Stimulated activated CD4-positive, alpha-beta T cell treated with anti-CD3 and anti-CD28 coated beads, TNF-alpha, amount 100 ng/mL, for 48 hours (primary cell): ENCODE data around the gene CPA1.
"Not testable (repeated sequence)": the region's sequence is repeated elsewhere in the genome, so short reads cannot be mapped to it uniquely, and the experiment has no call there.

ENCODE experiments used
- DNase-seq, 3 donors: peaks; one replicate each; pipeline ENCODE4 v3.0.0-alpha.2; 2020; ENCODE audit warnings: low read depth in 3 of 3

Gene CPA1

DNA sequence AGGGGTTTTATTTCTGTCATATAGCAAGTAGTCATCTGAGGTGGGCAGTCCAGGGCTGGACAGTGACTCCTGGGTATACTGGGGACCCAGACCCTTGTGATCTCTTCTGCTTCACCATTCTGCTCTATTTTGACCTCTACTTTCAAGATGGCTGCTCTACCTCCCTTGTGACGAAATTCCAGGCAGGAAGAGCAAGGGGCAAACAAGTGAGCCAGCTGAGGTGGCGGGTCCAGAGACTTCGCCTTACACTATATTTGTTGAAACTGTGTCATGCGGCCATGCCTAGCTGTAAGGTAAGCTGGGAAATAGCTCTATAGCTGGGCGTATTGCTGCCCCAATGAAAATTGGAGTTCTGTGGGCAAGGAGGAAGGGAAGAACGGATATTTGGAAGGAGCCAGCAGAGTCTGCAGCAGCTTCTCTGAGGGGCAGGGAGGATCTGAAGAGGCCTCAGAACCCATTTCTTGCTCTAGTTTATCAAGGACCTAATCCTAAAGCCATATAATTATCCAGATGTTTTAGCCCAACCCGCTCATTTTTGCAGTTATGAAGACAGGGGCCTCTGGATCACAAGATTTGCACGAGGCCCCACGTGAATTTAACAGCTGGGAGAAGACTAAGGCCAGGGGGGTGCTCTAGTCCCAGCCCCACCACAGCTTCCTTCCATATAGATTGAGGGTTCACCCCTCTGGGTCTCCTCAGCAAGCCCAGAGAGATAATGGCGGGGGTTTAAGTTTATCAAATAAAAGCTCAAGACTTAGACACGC is 7.7 kb upstream of the CPA1 start:
- DNase-seq = no peak

DNA sequence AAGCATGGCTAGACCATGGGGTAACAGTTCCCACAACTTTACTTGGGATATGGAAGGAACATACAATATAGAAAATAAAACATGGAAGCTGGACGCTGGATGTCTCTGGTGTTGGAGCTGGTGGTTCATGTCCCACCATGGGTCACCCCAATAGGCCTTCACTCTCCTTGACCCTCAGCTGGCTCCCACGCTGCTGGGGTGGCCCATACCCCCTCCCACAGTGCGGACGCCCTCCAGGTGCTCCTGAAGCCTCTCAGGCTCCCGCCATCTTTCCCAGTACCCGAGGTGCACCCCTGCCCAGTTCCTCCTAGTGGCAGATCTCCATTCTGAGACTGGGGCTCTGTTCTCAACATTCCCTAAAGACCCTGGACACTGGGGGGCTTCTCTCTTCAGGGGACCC is 5.8 kb upstream of the CPA1 start:
- DNase-seq = no peak

DNA sequence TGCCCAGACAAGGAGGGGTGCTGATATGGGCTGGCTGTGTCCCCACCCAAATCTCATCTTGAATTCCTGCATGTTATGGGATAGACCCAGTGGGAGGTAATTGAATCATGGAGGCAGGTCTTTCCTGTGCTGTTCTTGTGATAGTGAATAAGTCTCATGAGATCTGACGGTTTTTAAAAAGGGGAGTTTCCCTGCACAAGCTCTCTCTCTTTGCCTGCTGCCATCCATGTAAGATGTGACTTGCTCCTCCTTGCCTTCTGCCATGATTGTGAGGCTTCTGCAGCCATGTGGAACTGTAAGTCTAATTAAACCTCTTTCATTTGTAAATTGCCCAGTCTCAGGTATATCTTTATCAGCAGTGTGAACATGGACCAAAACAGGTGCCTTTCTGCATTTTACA is 3.8 kb upstream of the CPA1 start:
- DNase-seq = not testable (repeated sequence)

DNA sequence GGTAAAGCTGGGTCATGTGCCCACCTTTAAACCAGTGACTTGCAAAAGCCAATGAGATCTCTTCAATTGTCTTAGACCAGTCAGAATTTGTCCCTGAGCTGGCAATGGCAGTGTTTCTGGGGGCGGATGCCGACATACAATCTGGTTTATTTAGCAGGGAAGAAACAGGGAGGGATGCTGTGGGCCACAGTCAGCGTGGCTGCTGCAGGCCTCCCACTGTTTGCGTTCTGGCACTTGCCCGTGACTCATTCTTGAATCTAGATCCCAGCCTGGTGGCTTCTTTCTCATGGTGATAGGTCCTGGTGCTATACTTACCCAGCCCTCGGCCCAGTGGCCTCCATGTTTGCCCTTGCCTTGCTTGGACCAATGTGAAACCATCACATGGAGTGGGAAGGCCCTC is 3.1 kb upstream of the CPA1 start:
- no peak for DNase-seq

DNA sequence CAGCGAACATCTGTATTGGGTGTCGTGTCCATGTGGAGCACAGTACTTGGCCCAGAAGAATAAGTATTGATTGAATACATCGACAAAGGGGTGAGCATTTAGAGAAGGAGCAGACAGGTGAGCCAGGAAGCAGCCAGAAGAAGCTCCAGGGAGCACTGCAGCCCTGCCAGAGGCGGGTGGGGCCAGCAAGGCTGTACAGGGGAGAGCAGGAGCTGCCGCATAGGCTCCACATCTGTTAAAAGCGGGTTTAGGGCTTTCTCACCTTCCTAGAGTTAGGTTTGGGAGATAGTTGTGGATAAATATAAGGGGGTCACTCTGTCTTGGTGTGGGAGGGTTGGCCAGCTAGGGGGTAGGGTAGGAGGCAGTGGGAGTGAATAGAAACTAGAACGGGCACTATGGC is 1.3 kb upstream of the CPA1 start:
- no peak for DNase-seq

DNA sequence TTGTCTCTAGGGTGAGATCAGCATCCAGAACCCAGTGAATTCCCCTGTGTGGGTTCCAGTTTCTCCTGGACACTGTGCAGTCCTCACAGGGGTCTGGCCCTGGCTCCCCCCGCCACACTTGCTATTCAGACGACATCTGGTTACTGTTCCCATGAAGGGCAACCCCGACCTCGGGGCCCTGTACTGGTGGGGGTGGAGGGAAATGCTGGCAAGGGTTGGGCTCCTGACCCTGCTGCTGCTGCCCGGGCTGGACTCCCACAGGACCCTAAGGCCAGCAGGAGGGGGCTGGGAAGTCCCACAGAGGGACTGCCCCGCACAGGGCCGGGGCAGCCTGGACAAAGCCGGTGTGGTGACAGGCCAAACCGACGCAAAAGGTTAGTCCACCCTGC is 768 bp upstream of the CPA1 start:
- no peak for DNase-seq

DNA sequence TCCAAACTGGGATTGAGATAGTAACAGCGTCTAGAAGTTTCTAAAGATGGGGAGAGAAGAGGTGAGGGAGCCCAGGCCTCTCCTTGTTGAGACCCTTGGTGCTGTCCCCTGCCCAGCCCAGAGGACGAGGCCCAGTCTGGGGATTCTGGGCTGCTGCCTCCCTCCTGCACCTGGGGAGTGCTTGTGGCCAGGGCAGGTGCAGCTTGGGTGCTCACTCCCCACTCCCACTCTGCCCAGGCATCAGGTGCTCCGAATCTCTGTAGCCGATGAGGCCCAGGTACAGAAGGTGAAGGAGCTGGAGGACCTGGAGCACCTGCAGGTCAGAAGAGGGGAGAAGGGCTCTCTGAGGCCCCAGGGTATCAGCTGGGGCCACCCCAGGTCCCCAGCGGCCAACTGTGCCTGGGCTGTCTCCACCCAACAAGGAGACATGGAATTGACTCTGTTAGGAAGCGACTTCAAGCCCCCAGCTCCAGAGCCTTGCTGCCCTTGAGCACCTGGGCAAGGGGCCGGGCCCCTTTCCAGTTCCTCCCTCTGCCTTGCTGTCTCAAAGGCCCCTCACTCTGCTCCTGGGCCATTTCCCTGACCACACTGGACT is 664 bp downstream of the CPA1 start:
- no peak for DNase-seq

DNA sequence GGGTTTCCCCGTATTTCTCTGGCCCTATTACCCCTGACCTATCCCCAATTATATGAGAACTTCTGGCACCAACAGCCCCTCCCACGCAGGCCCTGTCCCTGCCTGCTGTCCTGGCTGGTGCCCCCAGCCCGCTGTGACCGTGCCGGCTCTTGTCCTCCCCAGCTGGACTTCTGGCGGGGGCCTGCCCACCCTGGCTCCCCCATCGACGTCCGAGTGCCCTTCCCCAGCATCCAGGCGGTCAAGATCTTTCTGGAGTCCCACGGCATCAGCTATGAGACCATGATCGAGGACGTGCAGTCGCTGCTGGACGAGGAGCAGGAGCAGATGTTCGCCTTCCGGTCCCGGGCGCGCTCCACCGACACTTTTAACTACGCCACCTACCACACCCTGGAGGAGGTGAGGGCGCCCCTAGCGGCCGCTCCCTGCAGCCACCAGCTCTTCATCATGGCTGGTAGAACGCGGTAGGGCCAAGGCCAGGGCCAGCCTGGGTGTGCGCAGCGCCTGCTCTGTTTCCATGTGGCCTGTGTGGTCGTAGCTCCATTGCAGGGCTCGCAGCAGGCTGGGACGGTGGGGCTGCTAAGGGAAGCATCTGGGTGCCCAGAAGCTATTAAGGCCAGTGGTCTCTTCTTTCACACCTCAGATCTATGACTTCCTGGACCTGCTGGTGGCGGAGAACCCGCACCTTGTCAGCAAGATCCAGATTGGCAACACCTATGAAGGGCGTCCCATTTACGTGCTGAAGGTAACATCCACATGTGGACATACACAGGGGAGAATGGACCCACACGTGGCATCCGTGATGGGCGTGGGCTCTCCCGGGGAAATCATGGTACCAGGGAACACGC is 1.4 kb downstream of the CPA1 start:
- DNase-seq = no peak

DNA sequence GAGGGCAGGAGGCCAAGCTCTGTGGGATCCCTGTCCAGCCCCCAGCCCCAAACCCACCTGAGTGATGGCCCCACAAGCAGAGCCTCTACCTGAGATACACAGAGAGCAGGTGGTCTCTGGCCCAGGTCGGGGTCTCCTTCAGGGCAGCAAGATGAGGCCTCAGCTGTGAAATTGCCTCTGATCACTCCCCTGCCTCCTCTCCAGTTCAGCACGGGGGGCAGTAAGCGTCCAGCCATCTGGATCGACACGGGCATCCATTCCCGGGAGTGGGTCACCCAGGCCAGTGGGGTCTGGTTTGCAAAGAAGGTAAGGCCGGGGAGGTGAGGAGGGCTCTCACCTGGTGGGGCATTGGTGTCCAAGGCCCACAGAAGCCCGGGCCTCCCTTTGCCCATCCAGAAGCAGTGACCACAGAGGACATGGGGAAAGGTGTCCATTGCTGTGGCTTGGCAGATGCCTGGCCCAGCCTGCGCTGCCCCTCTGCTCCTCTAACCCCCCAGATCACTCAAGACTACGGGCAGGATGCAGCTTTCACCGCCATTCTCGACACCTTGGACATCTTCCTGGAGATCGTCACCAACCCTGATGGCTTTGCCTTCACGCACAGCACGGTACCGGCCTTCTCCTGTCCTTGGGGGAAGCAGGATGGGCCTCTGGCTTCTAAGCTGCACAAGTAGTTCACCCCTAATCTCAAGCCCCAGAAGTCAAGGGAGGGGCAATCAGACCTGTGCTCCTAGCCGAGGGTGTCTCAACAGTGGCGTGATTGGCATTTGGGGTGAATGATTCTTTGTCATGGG is 3.1 kb downstream of the CPA1 start:
- DNase-seq = no peak

DNA sequence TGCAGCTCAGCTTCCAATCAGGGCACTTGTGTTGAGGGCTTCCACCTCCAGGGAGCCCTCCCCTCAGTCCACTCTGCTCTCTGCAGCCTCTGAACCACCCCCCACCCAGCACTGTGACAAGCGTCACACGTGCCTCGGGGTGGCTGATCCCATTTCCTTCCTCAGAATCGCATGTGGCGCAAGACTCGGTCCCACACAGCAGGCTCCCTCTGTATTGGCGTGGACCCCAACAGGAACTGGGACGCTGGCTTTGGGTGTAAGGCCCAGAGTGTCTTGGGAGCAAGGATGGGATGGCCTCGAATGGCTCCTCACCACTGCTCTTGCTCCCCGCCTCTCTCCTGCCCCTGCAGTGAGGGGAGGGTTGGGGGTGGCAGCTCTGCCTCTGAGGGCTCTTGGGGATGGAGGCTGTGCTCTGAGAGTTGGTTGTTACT is 4.1 kb downstream of the CPA1 start:
- no peak for DNase-seq

DNA sequence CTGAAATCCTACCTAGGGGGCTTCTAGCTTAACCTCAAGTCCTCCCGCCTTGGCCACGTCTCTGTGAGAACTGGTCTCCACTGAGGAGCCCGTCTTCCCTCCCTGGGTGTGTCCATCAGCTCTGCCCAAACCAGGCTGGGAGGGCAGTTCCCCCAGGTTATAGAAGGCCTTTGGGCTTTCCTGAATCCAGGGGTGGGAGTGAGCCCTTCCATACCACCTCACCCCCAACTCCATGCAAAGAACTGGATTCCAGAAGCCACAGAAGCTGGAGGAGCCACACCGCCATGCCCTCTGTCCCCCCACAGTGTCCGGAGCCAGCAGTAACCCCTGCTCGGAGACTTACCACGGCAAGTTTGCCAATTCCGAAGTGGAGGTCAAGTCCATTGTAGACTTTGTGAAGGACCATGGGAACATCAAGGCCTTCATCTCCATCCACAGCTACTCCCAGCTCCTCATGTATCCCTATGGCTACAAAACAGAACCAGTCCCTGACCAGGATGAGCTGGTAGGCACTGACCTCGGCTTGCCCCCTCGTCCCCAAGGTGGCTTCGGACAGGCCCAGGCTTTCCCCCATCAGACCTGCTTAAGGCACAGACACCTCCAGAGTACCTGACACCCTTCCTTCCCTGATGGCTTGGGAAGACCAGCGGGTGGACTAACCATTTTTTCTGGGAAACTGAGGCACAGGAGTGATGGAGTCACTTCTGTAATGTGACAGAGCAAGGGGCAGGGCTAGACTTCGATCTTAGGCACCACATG is 4.7 kb downstream of the CPA1 start:
- DNase-seq = no peak

DNA sequence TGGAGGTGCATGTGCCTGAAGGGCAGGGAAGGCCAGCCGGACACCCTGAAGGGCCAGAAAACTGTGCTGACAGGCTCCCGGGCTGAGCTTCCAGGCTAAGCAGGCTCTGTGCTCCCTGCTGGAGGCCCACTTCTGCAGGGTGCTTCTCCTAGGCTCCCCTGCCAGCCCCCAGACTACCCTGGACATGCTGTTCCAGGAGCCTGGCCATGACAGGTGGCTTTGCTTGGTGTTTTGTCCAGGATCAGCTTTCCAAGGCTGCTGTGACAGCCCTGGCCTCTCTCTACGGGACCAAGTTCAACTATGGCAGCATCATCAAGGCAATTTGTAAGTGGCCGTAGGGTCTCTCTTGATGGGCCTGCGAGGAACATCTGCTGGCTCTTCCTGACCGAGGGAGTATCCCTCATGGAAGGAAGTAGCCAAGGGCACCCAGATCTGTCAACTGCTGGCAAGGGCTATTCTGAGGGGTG is 5.3 kb downstream of the CPA1 start:
- no peak for DNase-seq

DNA sequence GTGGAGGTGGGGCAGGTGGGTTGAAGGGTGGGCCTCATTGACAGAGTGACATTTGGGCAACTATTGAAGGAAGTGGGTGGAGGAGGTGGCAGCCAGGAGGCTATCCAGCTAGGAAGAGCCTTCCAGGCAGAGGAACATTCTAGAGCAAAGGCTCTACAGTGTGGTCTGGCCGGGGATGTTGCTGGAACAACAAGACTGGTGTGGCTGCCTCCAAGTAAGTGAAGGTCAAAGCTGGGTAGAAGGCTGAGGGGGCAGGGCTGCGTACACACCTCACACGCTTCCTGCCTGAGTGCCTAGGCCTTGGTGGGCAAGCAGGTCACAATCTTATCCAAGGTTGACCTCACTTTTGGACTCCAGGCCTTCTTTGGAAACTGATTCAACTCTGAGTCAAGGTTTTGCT is 6.6 kb downstream of the CPA1 start:
- DNase-seq = no peak

DNA sequence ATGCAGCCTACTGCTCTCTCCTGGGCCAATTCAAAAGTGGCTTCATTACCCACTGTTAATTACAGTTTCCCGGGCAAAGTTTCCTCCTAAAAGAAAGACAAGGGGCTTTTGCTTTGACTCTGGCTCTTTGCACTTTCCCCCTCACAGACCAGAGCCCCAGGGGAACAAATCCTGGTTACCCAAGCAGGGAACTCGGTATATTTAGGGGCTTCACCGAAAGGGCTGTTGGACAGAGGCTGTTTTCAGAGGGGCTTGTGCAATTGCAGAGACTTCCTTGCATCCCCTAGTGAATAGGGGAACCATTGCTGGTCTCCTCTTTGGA is 7.0 kb downstream of the CPA1 start:
- DNase-seq = no peak

DNA sequence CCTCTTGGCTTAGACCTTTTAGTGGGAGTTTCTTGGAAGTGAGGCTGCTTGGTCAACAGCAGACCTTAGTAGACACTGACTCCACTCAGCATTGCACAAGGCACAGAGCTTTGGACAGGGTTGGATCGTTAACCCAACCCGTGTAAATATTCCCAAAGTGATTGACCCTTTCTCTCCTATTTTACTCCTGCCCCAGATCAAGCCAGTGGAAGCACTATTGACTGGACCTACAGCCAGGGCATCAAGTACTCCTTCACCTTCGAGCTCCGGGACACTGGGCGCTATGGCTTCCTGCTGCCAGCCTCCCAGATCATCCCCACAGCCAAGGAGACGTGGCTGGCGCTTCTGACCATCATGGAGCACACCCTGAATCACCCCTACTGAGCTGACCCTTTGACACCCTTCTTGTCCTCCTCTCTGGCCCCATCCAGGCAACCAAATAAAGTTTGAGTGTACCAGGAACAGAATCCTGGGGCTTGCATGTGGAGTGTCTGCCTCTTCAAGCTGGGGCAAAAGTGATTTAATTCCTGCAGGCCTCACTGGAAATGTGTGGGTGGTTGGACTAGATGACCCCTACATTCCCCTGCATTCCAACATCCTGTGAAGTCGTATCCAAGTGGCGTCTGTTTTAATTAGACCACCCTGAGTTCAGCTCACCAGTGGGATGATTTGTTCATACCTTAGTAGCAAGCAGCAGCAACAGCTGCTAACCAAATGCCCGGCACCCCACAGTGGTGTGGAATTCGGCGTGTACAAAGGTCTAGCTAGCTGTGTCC is 7.5 kb downstream of the CPA1 start:
- DNase-seq = no peak

DNA sequence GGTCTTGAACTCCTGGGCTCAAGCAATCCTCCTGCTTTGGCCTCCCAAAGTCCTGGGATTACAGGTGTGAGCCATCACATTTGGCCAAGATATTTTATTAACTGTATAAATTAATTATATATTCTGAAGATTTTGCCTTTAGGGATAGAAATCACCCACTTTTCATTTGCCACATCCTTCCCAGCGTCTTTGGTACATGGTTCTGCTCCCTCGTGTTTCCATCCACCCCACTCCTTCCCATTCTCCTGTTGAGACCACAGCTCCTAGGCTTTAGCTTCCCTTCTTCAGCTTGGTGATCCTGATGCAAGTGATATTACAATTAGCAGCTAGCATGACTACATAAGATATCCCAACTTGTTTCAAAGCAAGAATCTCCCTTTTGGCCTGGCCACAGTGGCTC is 8.4 kb downstream of the CPA1 start:
- DNase-seq = no peak

DNA sequence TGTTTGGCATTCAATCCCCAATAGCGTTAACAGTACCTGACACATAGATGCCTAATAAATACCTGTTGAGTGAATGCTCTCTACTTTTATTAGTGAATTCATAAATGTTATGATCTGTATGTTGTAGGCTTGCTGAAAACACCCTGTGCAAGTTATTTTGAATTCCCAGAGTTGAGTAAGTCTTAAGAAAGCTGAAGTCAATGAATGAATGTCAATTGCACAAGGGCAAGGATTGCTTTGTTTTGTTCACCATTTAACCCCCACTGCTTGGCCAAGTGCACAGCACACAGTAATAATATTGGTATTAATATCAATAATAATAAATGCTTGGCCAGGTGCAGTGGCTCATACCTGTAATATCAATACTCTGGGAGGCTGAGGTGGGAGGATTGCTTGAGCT is 10.2 kb downstream of the CPA1 start:
- no peak for DNase-seq

DNA sequence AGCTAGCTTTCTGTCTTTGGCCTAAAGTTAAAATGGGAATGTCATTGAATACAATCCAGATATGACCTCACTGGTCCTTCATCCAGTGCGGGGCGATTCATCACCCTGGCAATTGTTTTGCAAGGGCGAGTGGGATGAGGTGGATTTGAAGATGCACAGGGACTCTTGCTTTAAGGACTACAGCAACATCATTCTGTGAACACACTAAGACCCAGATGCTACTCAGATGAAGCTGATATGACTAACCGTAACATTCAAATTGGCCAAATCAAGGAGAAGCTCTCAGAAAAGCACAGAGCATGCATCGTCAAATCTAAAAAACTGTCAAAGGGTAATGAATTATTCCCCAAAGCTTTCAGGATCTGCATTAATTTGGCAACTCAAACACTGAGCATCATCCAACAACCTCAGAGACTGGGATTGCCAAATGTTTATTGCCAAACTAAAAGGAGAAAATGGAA is 12.8 kb downstream of the CPA1 start:
- DNase-seq = no peak

DNA sequence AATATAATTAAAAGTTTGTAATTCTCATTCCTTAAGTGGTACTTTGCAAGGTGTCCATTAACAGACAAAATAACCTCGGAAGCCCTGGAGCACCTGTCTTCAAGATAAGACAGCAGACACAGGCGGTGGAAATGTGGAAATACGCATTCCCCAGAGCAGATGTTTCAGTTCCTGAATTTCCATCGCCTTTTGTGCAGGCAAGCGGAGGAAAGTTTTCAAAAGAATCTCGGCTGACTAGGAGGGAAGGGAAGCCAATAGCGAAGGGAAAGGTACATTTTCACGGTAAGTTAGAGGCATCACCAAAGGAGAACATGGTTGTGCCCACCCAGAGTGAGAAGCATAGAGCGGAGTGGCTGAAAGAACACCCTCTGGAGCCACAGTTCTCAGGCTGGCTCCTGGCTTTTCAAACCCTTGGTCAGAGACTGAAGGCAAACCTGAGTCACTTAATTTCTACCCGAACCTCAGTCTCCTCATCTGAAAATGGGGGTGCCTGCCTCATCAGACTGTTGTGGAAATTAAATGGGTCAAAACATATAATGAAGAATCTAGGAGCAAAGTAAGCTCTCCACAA is 13.6 kb downstream of the CPA1 start:
- no peak for DNase-seq
